ENCODE results near the gene IGFL2. TPM values are rescaled to one million over a fixed set of nuclear protein-coding genes. Genes with fewer than 3 reads are reported as not detected.
"Not testable (repeated sequence)": the region's sequence is repeated elsewhere in the genome, so short reads cannot be mapped to it uniquely, and the experiment has no call there.

The IGFL2 gene
- 10 to 100 TPM in 2 of 12 donors, 1 to 10 TPM in 1, under 1 TPM in 2, not detected in 7; 0.46 to 27.1 (median 9.4) TPM for polyA plus RNA-seq (ENCODE audit: insufficient read length in 12 of 12)
- long read RNA-seq, donor 1, result 0 reads
- long read RNA-seq, donor 2, result 0 reads
- long read RNA-seq, donor 3, result 0 reads
- long read RNA-seq, donor 4, result 0 reads
- long read RNA-seq, donor 5, result 0 reads
- long read RNA-seq, donor 6, result 0 reads
- long read RNA-seq, donor 7, result 0 reads
- long read RNA-seq, donor 8, result 0 reads
- long read RNA-seq, donor 9, partial matches to known transcripts, result 0 of 2 reads
- long read RNA-seq, donor 9, other reads (novel, unspliced or antisense), result 0 of 2 reads
- long read RNA-seq, donor 10, result 0 reads
- long read RNA-seq, donor 11, result 0 reads

- no peak for DNase-seq
Observed at GRCh38 chr19:46147791-46148288, at the start of gene IGFL2. IGFL2 (plus strand) TSS chr19:46148238; CDS start chr19:46148279, 41 bp downstream.

- no peak for DNase-seq
Observed at GRCh38 chr19:46100344-46100743, 47.7 kb upstream of the IGFL2 start.

- DNase-seq, result no peak
Observed at GRCh38 chr19:46101293-46101692, 46.7 kb upstream of the IGFL2 start.

GRCh38 chr19:46102333-46102732, 45.7 kb upstream of the IGFL2 start:
- not testable (repeated sequence) for DNase-seq

- DNase-seq, result no peak
Observed at GRCh38 chr19:46107371-46107770, 40.7 kb upstream of the IGFL2 start.

- no peak for DNase-seq
Observed at GRCh38 chr19:46109876-46110275, 38.2 kb upstream of the IGFL2 start.

- no peak for DNase-seq
Observed at GRCh38 chr19:46111376-46111775, 36.7 kb upstream of the IGFL2 start.

- DNase-seq, result no peak
Observed at GRCh38 chr19:46112527-46112926, 35.5 kb upstream of the IGFL2 start.

GRCh38 chr19:46113726-46114125, 34.3 kb upstream of the IGFL2 start:
- no peak for DNase-seq

GRCh38 chr19:46115396-46116106, 32.5 kb upstream of the IGFL2 start:
- DNase-seq, result no peak

- no peak for DNase-seq
Observed at GRCh38 chr19:46116121-46116520, 31.9 kb upstream of the IGFL2 start.

- no peak for DNase-seq
Observed at GRCh38 chr19:46118136-46118535, 29.9 kb upstream of the IGFL2 start.

- no peak for DNase-seq
Observed at GRCh38 chr19:46124638-46125115, 23.4 kb upstream of the IGFL2 start, which contains the start of gene IGFL3. IGFL3 (minus strand) TSS chr19:46124688; CDS start chr19:46124649, 39 bp downstream.

- DNase-seq, result no peak
Observed at GRCh38 chr19:46125447-46125846, 22.6 kb upstream of the IGFL2 start.

GRCh38 chr19:46126086-46126580, 21.9 kb upstream of the IGFL2 start:
- no peak for DNase-seq

GRCh38 chr19:46131485-46132143, 16.4 kb upstream of the IGFL2 start:
- no peak for DNase-seq

- DNase-seq, result no peak
Observed at GRCh38 chr19:46132508-46133100, 15.4 kb upstream of the IGFL2 start.

GRCh38 chr19:46133101-46133627, 14.9 kb upstream of the IGFL2 start:
- peak; percentile 16 for DNase-seq

- no peak for DNase-seq
Observed at GRCh38 chr19:46133777-46134241, 14.2 kb upstream of the IGFL2 start.

- no peak for DNase-seq
Observed at GRCh38 chr19:46134527-46134926, 13.5 kb upstream of the IGFL2 start.

GRCh38 chr19:46137915-46138473, 10.0 kb upstream of the IGFL2 start:
- no peak for DNase-seq
